GM18505 (cell line): Measurements from ENCODE around the gene ANAPC13.

ENCODE experiments used
- ATAC-seq: cut with Tn5 transposase; IDR thresholded peaks from one replicate; pipeline ENCODE4 v1.9.1; 2021; ENCODE audit not compliant: unreplicated experiment
- POLR2A ChIP-seq: IDR thresholded peaks from 4 replicates; pipeline ENCODE4 v1.6.1; 2011; ENCODE audit warnings: borderline replicate concordance; ENCODE audit not compliant: insufficient read depth, insufficient read length; ENCODE audit errors: extremely low read depth

Gene ANAPC13

GRCh38 chr3:134485718-134486576, at the start of gene ANAPC13, which contains the start of gene CEP63:
Gene ANAPC13, minus strand, starts transcription at chr3:134485985. Its CDS starts 3,081 bp downstream, at chr3:134482904.
Gene CEP63, plus strand, starts transcription at chr3:134486057. Its CDS starts 9,264 bp downstream, at chr3:134495321.
- ATAC-seq: peak; percentile 76
- peak; percentile 82 for TF ChIP-seq POLR2A

- no peak for TF ChIP-seq POLR2A
- ATAC-seq: no peak
These were observed 49.6 kb upstream of the ANAPC13 start for GRCh38 chr3:134535186-134535970.

- ATAC-seq: no peak
- no peak for TF ChIP-seq POLR2A
These were observed 47.7 kb upstream of the ANAPC13 start for GRCh38 chr3:134533493-134533892.

DNA sequence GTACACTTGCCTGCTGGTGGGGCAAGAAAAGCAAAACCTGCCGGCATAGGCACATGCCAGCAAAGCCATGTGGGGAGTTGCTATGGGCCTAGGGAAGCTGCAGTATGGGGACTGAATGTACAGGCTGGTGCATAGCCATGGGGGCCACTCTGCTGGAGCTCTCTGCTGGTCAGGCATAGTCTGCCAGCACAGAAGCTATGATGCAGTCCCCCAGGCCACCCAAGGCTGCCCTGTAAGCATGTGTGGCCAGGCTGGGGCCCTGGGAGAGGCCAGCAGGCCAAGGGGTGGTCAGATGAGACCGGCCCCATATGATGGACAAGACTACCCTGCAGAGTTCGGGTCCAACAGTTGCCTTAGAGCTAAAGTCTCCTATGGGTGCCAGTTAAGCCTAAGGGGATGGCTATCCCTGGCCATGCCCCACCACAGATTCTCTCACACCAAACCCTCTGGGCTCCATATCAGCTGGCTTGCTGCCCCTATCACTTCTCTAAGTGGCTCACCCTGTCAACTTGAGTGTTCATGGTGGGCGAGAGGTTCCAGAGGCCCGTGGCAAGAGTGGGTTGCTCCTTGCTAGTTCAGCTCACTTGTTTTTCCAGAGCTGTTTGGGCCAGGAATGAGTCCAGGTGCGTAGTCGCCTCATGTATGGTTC, 41.9 kb upstream of the ANAPC13 start:
- no peak for TF ChIP-seq POLR2A
- no peak for ATAC-seq

- no peak for ATAC-seq
- no peak for TF ChIP-seq POLR2A
These were observed 41.3 kb upstream of the ANAPC13 start for GRCh38 chr3:134527037-134527436.

- no peak for ATAC-seq
- no peak for TF ChIP-seq POLR2A
These were observed 40.5 kb upstream of the ANAPC13 start for GRCh38 chr3:134526319-134526718.

- TF ChIP-seq POLR2A: no peak
These were observed 39.5 kb upstream of the ANAPC13 start for GRCh38 chr3:134525293-134525692.

GRCh38 chr3:134522541-134522940, 36.8 kb upstream of the ANAPC13 start:
- TF ChIP-seq POLR2A: no peak
- no peak for ATAC-seq

More at GRCh38 chr3:134525293-134525692, 39.5 kb upstream of the ANAPC13 start:
- no peak for ATAC-seq

GRCh38 chr3:134517791-134518190, 32.0 kb upstream of the ANAPC13 start:
- no peak for ATAC-seq

GRCh38 chr3:134516905-134517304, 31.1 kb upstream of the ANAPC13 start:
- no peak for TF ChIP-seq POLR2A
- no peak for ATAC-seq

More at GRCh38 chr3:134517791-134518190, 32.0 kb upstream of the ANAPC13 start:
- TF ChIP-seq POLR2A: no peak

DNA sequence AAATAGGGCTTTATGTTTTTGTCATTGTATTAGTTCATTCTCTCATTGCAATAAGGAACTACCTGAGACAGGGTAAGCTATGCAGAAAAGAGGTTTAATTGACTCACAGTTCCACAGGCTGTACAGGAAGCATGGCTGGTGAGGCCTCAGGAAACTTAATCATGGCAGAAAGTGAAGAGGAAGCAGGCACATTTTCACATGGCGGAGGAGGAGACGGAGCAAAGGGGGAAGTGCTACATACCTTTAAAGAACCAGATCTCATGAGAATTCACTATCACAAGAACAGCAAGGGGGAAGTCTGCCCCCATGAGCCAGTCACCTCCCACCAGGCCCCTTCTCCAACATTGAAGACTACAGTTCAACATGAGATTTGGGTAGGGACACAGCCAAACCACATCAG, 25.7 kb upstream of the ANAPC13 start:
- ATAC-seq: no peak

DNA sequence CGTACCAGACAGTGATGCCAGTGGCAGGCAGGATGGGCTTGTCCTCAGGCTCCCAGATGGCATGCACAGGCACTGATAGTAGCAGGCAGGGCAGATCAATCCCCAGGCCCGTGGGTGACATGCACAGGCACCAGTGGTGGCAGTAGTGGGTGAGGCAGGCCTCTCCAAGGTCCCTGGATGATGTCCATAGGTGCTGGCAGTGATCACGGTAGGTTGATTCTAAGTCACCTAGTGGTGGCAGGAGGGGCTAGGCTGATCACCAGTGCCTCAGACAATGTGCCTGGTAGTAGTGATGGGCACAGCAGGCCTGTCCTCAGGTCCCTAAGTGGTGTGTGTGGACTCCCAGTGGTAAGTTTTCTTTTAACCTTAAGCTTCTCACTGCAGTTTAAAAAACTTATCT, 19.7 kb upstream of the ANAPC13 start:
- TF ChIP-seq POLR2A: no peak
- no peak for ATAC-seq

More for the DNA sequence above, 25.7 kb upstream of the ANAPC13 start:
- no peak for TF ChIP-seq POLR2A

DNA sequence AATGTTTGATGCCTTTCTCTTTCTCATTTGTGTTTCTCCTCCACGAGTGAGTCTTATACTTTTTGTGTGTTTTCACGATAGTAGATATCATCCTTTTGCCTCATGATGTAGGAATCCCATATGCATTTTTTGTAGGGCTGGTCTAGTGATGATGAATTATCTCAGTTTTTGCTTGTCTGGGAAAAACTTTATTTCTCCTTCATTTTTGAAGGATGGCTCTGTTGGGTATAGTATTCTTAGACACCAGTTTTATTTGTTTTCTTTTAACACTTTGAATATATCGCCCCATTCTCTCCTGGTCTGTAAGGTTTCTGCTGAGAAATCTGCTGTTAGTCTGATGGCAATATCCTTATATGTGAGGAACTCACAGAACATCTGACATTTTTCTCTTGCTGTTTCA, 18.3 kb upstream of the ANAPC13 start:
- ATAC-seq: no peak
- TF ChIP-seq POLR2A: no peak

- ATAC-seq: no peak
- no peak for TF ChIP-seq POLR2A
These were observed 17.5 kb upstream of the ANAPC13 start for GRCh38 chr3:134503266-134503665.

- no peak for ATAC-seq
- no peak for TF ChIP-seq POLR2A
These were observed 10.8 kb upstream of the ANAPC13 start for GRCh38 chr3:134496471-134497071.
